Measurements from ENCODE around the gene FAAP20. TPM values are rescaled to one million over a fixed set of nuclear protein-coding genes. Genes with fewer than 3 reads are reported as not detected.

The FAAP20 gene
- total and polyA plus RNA-seq, 12 donors, result 2.7 to 185 (median 62.0) TPM

- Histone ChIP-seq H3K27me3 (no peaks in the 10 kb centered on the region), H3K27ac (peak overlapping the region in 2 of 5 donors; percentile 69 to 90), H3K4me1 (replicated peaks in 1 of 2) (peaks cover 55 to 83% of the 10 kb centered on the region in 2 donors), H3K36me3 (replicated peaks in 1 of 2) (no peaks in the 10 kb centered on the region), H3K4me3 (no peak overlapping the region), H3K9me3 (replicated peaks in 1 of 3) (no peaks in the 10 kb centered on the region)
- TF ChIP-seq CTCF (IDR thresholded peaks at IDR 0.05), result no peak
- DNase-seq, result peak in 3 of 7 donors; percentile 32 to 66 (median 44)
- intact Hi-C loops (cut with DNase I), result no loop called here
- WGBS, 4 donors, result 68 to 88% (median 70%) methylated on average over 3 to 19 of the region's 19 CpGs; no CpG with 5 or more reads in 1 of the 4 donors
Observed at GRCh38 chr1:2237773-2238172, 43.2 kb upstream of the FAAP20 start.

DNA sequence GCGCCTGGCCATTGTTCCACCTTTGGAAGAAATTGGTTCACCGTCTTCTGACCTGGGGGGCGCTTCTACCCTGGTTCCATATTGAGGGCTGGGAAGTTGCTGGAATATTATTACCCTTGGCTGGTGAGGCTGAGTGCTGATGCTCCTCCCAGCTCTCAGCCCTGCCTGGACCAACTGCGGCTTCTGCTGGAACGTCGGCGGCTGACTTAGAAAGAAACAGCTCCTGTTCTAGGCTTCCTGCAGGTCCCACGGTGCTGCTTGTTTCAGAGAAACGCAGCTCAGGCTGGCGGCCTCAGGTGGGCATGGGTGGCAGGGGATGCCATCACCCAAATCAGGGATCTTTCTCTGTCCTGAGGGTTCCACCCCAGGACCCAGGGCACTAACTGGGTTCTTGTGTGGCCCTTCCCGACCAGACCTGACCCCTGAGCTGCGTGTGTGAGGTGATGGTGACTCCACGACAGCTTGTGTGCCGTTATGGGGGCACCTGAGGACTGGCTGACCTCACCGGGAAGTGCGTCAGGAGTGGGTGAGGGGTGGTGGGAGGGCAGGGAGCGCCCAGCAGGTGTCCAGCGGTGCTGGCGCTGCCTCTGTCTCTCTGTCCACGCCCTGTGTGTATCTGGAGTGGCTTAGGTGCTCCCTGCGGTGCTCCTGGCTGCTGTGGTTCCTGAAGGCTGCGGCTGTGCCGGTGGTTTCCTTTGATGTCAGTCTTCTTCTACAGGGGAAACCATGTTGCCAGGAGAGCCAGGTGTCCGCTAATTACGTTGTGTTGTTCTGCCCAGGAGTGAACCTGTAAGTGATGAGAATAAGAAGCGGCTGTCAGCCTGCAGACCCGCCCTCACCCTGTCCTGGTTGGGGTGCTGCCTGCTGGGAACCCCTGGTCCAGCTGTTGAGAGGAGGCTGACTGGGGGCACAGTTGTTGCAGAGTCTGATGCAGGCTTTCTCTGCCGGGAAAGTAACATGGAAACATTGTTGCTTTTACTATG, 42.4 kb upstream of the FAAP20 start:
- Histone ChIP-seq H3K4me3 (no peak overlapping the region), H3K27ac (peak overlapping the region in 2 of 5 donors; percentile 90 to 96)
- intact Hi-C loops (cut with DNase I), result no loop called here

GRCh38 chr1:2235300-2235998, 40.9 kb upstream of the FAAP20 start:
- no peaks in the 10 kb centered on the region for H3K27me3 ChIP-seq
- peak overlapping the region; percentile 78 to 96 (median 87) for H3K27ac ChIP-seq
- peaks cover 74 to 99% of the 10 kb centered on the region in 2 donors for H3K4me1 ChIP-seq (replicated peaks in 1 of 2)
- H3K36me3 ChIP-seq (replicated peaks in 1 of 2), result no peaks in the 10 kb centered on the region
- H3K9me3 ChIP-seq (replicated peaks in 1 of 3), result no peaks in the 10 kb centered on the region
- WGBS, 4 donors, result 83 to 90% (median 85%) methylated on average over 13 to 22 of the region's 22 CpGs
- peak in 2 of 7 donors; percentile 38 to 56 for DNase-seq
- no peak for TF ChIP-seq CTCF (IDR thresholded peaks at IDR 0.05)
- TF ChIP-seq POLR2A (IDR thresholded peaks at IDR 0.05), result no peak
- H3K4me3 ChIP-seq, result peak overlapping the region in 1 of 4 donors; percentile 82
- intact Hi-C loops (cut with DNase I), result no loop called here

More for the DNA sequence above, 42.4 kb upstream of the FAAP20 start:
- WGBS, 4 donors, result 76 to 83% (median 77%) methylated on average over 19 to 28 of the region's 28 CpGs
- Histone ChIP-seq H3K4me1 (replicated peaks in 1 of 2) (peaks cover 63 to 88% of the 10 kb centered on the region in 2 donors), H3K36me3 (replicated peaks in 1 of 2) (no peaks in the 10 kb centered on the region), H3K9me3 (replicated peaks in 1 of 3) (no peaks in the 10 kb centered on the region), H3K27me3 (no peaks in the 10 kb centered on the region)
- peak in 2 of 7 donors; percentile 23 to 58 for DNase-seq
- TF ChIP-seq CTCF (IDR thresholded peaks at IDR 0.05) (no peak), POLR2A (IDR thresholded peaks at IDR 0.05) (no peak)

GRCh38 chr1:2234762-2235113, 40.2 kb upstream of the FAAP20 start:
- Histone ChIP-seq H3K4me1 (replicated peaks in 1 of 2) (peaks cover 73 to 99% of the 10 kb centered on the region in 2 donors), H3K36me3 (replicated peaks in 1 of 2) (no peaks in the 10 kb centered on the region), H3K27ac (peak overlapping the region; percentile 78 to 96 (median 87)), H3K27me3 (no peaks in the 10 kb centered on the region), H3K9me3 (replicated peaks in 1 of 3) (no peaks in the 10 kb centered on the region), H3K4me3 (peak overlapping the region in 1 of 4 donors; percentile 82)
- 4 to 26% (median 23%) methylated on average over 3 to 4 of the region's 4 CpGs for WGBS, 4 donors
- TF ChIP-seq CTCF (IDR thresholded peaks at IDR 0.05) (peak in 1 of 6 experiments; percentile 12), POLR2A (IDR thresholded peaks at IDR 0.05) (no peak)
- peak in 5 of 7 donors; percentile 53 to 64 (median 63) for DNase-seq
- intact Hi-C loops (cut with DNase I), result loop anchor here (5.0 kb wide), 2 partner anchors 78 to 83 kb away; no protein-coding TSS in a partner anchor
